GM10266 (cell line): ENCODE results near the gene TMEM212.
"Not testable (repeated sequence)": the region's sequence is repeated elsewhere in the genome, so short reads cannot be mapped to it uniquely, and the experiment has no call there.

Source experiments
- DNase-seq: peaks from one replicate; pipeline ENCODE4 v3.0.0; 2012; ENCODE audit errors: extremely low spot score
- TF ChIP-seq, protein P1 (sequence below): IDR thresholded peaks from 2 replicates; pipeline ENCODE4 v1.5.1; 2012; ENCODE audit warnings: mild to moderate bottlenecking, low read depth; ENCODE audit not compliant: control insufficient read depth, insufficient read depth; ENCODE audit errors: missing control alignments

The TMEM212 gene

DNA sequence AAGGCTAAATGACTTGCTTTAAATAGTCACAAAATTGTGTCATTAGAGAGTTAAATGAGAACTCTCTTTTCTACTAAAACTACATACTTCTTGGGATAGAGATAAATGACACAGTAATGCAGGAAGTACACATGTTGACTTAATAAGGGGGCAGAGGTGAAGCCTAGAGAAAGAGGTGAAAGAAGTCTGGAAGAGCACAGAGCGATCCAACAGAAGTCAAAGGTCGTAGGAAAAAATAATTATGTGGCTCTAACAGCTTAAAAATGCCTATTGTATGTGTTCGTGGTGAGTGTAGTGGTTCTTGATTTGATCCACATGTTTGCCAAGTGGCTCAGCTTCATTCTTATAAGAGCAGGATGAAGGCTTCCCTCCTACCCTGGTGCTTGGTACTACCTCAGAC is 61.7 kb downstream of the TMEM212 start:
- DNase-seq: no peak
- TF ChIP-seq, protein P1, sequence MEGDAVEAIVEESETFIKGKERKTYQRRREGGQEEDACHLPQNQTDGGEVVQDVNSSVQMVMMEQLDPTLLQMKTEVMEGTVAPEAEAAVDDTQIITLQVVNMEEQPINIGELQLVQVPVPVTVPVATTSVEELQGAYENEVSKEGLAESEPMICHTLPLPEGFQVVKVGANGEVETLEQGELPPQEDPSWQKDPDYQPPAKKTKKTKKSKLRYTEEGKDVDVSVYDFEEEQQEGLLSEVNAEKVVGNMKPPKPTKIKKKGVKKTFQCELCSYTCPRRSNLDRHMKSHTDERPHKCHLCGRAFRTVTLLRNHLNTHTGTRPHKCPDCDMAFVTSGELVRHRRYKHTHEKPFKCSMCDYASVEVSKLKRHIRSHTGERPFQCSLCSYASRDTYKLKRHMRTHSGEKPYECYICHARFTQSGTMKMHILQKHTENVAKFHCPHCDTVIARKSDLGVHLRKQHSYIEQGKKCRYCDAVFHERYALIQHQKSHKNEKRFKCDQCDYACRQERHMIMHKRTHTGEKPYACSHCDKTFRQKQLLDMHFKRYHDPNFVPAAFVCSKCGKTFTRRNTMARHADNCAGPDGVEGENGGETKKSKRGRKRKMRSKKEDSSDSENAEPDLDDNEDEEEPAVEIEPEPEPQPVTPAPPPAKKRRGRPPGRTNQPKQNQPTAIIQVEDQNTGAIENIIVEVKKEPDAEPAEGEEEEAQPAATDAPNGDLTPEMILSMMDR: no peak

GRCh38 chr3:171906503-171906902 is 63.4 kb downstream of the TMEM212 start:
- DNase-seq: not testable (repeated sequence)

GRCh38 chr3:171906951-171907676 is 64.0 kb downstream of the TMEM212 start:
- TF ChIP-seq, protein P1: no peak
- DNase-seq: no peak

DNA sequence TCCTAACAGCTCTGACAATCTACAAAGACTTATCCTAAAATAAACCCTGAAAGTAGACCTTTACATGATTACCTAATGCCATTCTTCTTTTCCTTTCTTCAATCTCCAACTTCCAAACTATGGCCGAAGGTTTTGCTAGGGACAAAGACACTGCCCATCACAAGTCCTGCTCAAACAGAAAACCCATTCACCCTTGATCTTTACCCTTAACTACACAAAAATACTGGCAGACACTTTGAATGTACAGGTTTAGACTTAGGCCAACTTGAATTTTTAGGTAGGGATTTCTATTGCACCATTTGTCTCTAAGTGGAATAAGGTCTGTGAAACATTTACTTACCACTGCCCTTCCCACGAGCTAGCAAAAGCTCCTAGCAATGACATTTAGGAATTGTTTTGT is 64.6 kb downstream of the TMEM212 start:
- TF ChIP-seq, protein P1: no peak

DNA sequence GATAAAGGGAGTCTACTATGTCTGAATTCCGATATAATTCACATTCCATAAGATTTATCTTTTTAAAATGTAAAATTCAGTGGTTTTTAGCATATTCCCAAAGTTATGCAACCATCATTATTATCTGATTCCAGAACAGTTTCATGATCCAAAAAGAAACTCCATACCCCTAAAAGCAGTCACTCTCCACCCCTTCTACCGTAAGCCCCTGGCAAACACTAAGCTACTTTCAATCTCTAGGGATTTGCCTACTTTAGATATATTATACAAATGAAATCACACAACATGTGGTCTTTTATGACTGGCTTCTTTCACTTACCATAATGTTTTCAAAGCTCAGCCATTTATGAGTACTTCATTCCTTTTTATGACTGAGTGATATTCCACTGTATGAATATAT is 65.6 kb downstream of the TMEM212 start:
- TF ChIP-seq, protein P1: no peak
- DNase-seq: no peak

More for the DNA sequence above, 64.6 kb downstream of the TMEM212 start:
- no peak for DNase-seq
